GM12891 (cell line): ENCODE results near the gene CAP2.

Experiments
- DNase-seq: peaks from one replicate; pipeline ENCODE4 v3.0.0; 2011; ENCODE audit warnings: low spot score; ENCODE audit not compliant: insufficient read length
- FAIRE-seq: peaks from 2 replicates; lab custom pipeline; 2011; peaks lifted over from hg19 to GRCh38; lab: Jason Lieb, UNC
- PAX5 ChIP-seq: IDR thresholded peaks from 2 replicates; pipeline ENCODE4 v1.6.1; 2011; ENCODE audit warnings: low read length, moderate library complexity, mild to moderate bottlenecking; ENCODE audit not compliant: insufficient read depth, severe bottlenecking
- POLR2A ChIP-seq: IDR thresholded peaks from 2 replicates; pipeline ENCODE4 v1.6.1; 2011; ENCODE audit warnings: low read depth, low read length, control low read depth
- POLR2AphosphoS5 ChIP-seq: IDR thresholded peaks from 2 replicates; pipeline ENCODE4 v1.6.1; 2011; ENCODE audit warnings: low read depth, low read length, control low read depth
- POU2F2 ChIP-seq: IDR thresholded peaks from 2 replicates; pipeline ENCODE4 v1.6.1; 2011; ENCODE audit warnings: low read depth, mild to moderate bottlenecking, control low read depth, low read length, moderate library complexity
- SPI1 ChIP-seq: IDR thresholded peaks from 2 replicates; pipeline ENCODE4 v1.6.1; 2011; ENCODE audit warnings: low read depth, low read length, control low read depth
- TAF1 ChIP-seq: IDR thresholded peaks from 2 replicates; pipeline ENCODE4 v1.6.1; 2011; ENCODE audit warnings: low read depth, low read length, control low read depth

Gene CAP2

DNA sequence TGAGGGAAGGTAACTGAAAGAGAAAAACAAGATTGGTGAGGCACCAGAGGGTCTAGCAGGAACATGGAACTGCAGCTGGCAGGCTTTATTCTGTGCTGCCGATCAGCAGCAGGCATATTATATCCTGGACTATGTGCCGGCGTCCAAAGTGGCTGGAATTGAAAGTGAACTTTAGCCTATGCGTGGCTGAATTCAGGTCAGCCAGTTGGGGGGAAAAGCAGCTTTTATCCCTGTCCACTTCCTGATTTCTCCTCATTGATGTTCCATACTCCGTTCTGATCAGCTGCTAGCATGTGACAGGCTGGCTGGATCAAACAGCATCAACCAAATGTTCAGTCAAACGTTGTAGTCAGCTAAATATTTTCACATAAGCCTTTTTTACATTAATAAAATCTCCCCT lies 99.0 kb downstream of the CAP2 start:
- no peak for DNase-seq
- FAIRE-seq: no peak
- TF ChIP-seq POU2F2: no peak
- no peak for TF ChIP-seq POLR2AphosphoS5
- no peak for TF ChIP-seq POLR2A
- TF ChIP-seq SPI1: no peak
- TF ChIP-seq TAF1: no peak

- FAIRE-seq (no peak), DNase-seq (no peak)
- no peak for TF ChIP-seq POU2F2
- no peak for TF ChIP-seq POLR2AphosphoS5
- no peak for TF ChIP-seq TAF1
- no peak for TF ChIP-seq PAX5
- TF ChIP-seq POLR2A: no peak
- no peak for TF ChIP-seq SPI1
Observed at GRCh38 chr6:17493286-17493685, 99.9 kb downstream of the CAP2 start.

DNA sequence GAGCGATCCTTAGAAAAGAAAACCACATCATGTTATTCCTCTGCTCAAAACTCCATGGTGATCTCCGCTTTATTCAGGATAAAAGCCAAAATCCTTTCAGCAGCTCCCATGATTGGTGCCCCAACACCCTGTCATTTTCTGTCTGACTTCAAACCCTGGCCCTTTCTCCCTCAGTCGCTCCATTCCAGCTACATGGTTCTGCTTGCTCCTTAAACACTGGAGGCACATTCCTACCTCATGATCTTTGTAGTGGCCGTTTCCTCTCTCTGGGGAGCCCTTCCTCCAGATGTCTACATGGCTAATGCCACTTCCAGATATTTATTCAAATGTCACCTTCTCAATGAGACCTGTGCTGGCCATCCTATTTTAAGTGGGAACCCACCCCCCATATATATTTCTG lies 100.8 kb downstream of the CAP2 start:
- DNase-seq (no peak), FAIRE-seq (no peak)
- TF ChIP-seq PAX5: no peak

- no peak for TF ChIP-seq POLR2AphosphoS5
- TF ChIP-seq SPI1: no peak
- no peak for TF ChIP-seq TAF1
- no peak for TF ChIP-seq PAX5
- no peak for TF ChIP-seq POLR2A
- TF ChIP-seq POU2F2: no peak
- DNase-seq (no peak), FAIRE-seq (no peak)
Observed at GRCh38 chr6:17494919-17495318, 101.5 kb downstream of the CAP2 start.

DNA sequence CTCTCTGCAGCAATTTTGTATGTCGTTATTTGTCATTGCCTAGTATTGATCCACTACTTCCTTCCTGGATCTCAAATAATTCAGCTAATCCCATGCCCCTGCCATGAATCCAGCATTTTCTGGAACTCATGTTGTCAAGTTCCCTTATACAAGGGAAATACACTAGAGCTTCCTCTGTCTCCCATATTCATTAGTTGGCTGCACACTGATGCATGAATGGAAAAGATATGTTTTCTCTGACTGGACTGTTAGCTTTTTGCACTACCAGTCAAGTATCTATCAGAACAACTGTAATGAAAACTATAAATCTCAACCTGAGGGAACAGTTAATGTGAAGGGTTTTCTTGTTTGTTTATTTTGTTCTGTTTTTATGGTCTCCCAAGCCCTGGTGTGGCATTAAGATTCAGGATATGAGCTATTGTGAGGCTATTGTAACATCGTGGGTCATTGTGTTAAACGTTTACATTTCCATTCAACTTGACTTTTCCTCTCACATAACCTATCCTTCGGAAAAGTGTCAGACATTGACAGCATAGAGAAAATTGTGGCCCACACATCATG lies 104.2 kb downstream of the CAP2 start:
- TF ChIP-seq POU2F2 (no peak), POLR2A (no peak), SPI1 (no peak), PAX5 (no peak), TAF1 (no peak), POLR2AphosphoS5 (no peak)
- no peak for FAIRE-seq
- DNase-seq: no peak

- DNase-seq (no peak), FAIRE-seq (no peak)
- TF ChIP-seq SPI1 (no peak), PAX5 (no peak), POLR2A (no peak), POU2F2 (no peak), TAF1 (no peak), POLR2AphosphoS5 (no peak)
Observed at GRCh38 chr6:17501442-17501841, 108.0 kb downstream of the CAP2 start.

GRCh38 chr6:17501982-17502704 lies 108.7 kb downstream of the CAP2 start:
- DNase-seq (no peak), FAIRE-seq (no peak)
- TF ChIP-seq PAX5 (no peak), TAF1 (no peak), POLR2A (no peak), POU2F2 (no peak), POLR2AphosphoS5 (no peak), SPI1 (no peak)

- TF ChIP-seq POLR2A (no peak), SPI1 (no peak), TAF1 (no peak)
- no peak for FAIRE-seq
- DNase-seq: no peak
Observed at GRCh38 chr6:17503051-17503450, 109.7 kb downstream of the CAP2 start.

GRCh38 chr6:17504005-17504404 lies 110.6 kb downstream of the CAP2 start:
- FAIRE-seq: no peak
- TF ChIP-seq POLR2A: no peak
- TF ChIP-seq POU2F2: no peak
- TF ChIP-seq POLR2AphosphoS5: no peak
- no peak for TF ChIP-seq SPI1
- TF ChIP-seq TAF1: no peak
- TF ChIP-seq PAX5: no peak
- DNase-seq: no peak

DNA sequence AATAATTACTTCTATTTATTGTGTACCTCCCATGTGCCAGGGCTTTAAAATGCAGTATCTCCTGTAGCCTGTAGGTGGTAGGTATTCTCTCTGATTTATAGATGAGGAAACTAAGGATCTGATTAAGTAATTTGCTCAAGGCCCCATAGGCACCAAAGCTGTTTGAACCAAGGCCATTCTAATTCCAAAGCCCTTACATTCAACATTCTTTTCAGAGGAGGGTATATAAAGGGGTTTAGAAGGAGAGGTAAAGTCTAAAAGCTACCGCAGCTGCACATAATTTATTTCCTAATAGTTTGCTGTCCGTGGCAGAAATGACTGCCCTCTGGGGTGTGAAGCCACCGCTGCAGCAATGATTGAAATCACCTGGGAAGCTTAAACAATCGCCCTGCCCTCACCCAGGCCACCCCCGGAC lies 111.7 kb downstream of the CAP2 start:
- FAIRE-seq: no peak
- DNase-seq: no peak

More for the DNA sequence above, 111.7 kb downstream of the CAP2 start:
- TF ChIP-seq TAF1 (no peak), SPI1 (no peak), POLR2AphosphoS5 (no peak), POLR2A (no peak), PAX5 (no peak), POU2F2 (no peak)
